GM12878 (cell line): ENCODE results near the gene CIAO2B.

Source experiments
- EZH2 ChIP-seq: IDR thresholded peaks from 2 replicates; pipeline ENCODE4 v1.6.1; 2012; ENCODE audit warnings: low read depth, mild to moderate bottlenecking, control low read depth, inconsistent platforms, low read length, borderline replicate concordance; ENCODE audit not compliant: control insufficient read depth
- GABPA ChIP-seq: IDR thresholded peaks from 2 replicates; pipeline ENCODE4 v1.6.1; 2014; ENCODE audit warnings: antibody characterized with exemption, low read depth, mild to moderate bottlenecking, inconsistent platforms
- IKZF1 ChIP-seq: fragments of 450-650 bp; conservative IDR thresholded peaks from 2 replicates; pipeline ENCODE4 v1.6.1; 2017; ENCODE audit warnings: antibody characterized with exemption, mild to moderate bottlenecking
- KDM1A ChIP-seq: fragments of 200-600 bp; sonication (generic); IDR thresholded peaks from 2 replicates; pipeline ENCODE4 v1.6.1; 2016; ENCODE audit warnings: borderline replicate concordance
- POLR2A ChIP-seq: IDR thresholded peaks from 2 replicates; pipeline ENCODE4 v1.6.1; 2011; ENCODE audit warnings: low read depth, mild to moderate bottlenecking, low read length
- RAD51 ChIP-seq: fragments of 450-650 bp; IDR thresholded peaks from 2 replicates; pipeline ENCODE4 v1.6.1; 2016; ENCODE audit warnings: moderate library complexity, mild to moderate bottlenecking, inconsistent platforms
- RCOR1 ChIP-seq: conservative IDR thresholded peaks from 2 replicates; pipeline ENCODE4 v1.6.1; 2012; ENCODE audit warnings: low read depth, low read length, improper control_type of control experiment
- SP1 ChIP-seq: IDR thresholded peaks from one replicate; pipeline ENCODE4 v1.6.1; 2011; ENCODE audit warnings: low read depth, low read length
- TAF1 ChIP-seq: IDR thresholded peaks from 2 replicates; pipeline ENCODE4 v1.6.1; 2011; ENCODE audit warnings: mild to moderate bottlenecking, low read depth, low read length, borderline replicate concordance
- TCF3 ChIP-seq: IDR thresholded peaks from 2 replicates; pipeline ENCODE4 v1.6.1; 2012; ENCODE audit warnings: low read depth, mild to moderate bottlenecking, low read length, borderline replicate concordance; ENCODE audit not compliant: insufficient read depth
- TF ChIP-seq, protein P1 (sequence below), 3 experiments: IDR thresholded peaks in 2 of 3; conservative IDR thresholded peaks in 1 of 3; 2 replicates each; pipeline ENCODE4 v1.5.1; 2011; ENCODE audit warnings: low read depth in 3 of 3, low read length in 3 of 3, mild to moderate bottlenecking in 3 of 3, control low read depth in 2 of 3, moderate library complexity in 2 of 3, inconsistent platforms in 1 of 3, mixed read lengths in 1 of 3; ENCODE audit not compliant: control insufficient read depth in 2 of 3, insufficient read depth in 1 of 3; ENCODE audit errors: extremely low read depth in 1 of 3

DNA sequence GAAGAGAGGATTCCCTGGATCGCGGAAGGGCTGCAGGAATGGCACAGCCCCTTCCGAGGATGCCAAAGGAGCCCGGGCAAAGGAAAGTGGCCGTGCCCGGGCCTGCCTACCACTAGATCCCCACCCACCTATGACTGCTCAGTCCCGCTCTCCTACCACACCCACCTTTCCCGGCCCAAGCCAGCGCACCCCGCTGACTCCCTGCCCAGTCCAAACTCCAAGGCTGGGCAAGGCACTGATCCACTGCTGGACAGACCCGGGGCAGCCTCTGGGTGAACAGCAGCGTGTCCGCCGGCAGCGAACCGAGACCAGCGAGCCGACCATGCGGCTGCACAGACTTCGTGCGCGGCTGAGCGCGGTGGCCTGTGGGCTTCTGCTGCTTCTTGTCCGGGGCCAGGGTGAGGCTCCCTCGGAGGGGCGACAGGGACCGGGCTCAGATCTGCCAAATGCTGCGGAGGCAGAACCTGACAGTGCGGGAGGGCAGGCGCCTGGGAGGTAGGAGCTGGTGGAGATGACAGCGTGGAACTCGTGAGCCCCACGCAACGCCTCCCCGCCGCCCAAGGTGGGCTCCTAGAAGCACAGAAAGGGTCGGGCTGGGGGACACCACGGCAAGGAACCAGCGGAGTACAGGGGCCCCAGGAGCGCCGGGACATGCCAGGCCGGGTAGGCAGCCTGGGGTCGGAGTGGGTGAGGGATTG is 1.3 kb upstream of the CIAO2B start, which contains the start of gene CES2:
- TF ChIP-seq SP1 (no peak), RCOR1 (no peak), POLR2A (no peak), RAD51 (no peak), KDM1A (no peak), EZH2 (no peak), TCF3 (no peak), IKZF1 (no peak), GABPA (no peak), TAF1 (no peak)
- TF ChIP-seq, protein P1, sequence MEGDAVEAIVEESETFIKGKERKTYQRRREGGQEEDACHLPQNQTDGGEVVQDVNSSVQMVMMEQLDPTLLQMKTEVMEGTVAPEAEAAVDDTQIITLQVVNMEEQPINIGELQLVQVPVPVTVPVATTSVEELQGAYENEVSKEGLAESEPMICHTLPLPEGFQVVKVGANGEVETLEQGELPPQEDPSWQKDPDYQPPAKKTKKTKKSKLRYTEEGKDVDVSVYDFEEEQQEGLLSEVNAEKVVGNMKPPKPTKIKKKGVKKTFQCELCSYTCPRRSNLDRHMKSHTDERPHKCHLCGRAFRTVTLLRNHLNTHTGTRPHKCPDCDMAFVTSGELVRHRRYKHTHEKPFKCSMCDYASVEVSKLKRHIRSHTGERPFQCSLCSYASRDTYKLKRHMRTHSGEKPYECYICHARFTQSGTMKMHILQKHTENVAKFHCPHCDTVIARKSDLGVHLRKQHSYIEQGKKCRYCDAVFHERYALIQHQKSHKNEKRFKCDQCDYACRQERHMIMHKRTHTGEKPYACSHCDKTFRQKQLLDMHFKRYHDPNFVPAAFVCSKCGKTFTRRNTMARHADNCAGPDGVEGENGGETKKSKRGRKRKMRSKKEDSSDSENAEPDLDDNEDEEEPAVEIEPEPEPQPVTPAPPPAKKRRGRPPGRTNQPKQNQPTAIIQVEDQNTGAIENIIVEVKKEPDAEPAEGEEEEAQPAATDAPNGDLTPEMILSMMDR (IDR thresholded peaks at IDR 0.05 in 2 of 3, conservative IDR thresholded peaks at IDR 0.05 in 1 of 3; ENCODE audit: control insufficient read depth in 2 of 3, extremely low read depth in 1 of 3, insufficient read depth in 1 of 3, low read depth in 3 of 3, low read length in 3 of 3) = no peak
